22Rv1 (cell line): Measurements from ENCODE around the gene FLNB.

Experiments
- CTCF ChIP-seq: fragments of 450-650 bp; IDR thresholded peaks from 2 replicates; pipeline ENCODE4 v1.5.1; 2017; ENCODE audit warnings: mild to moderate bottlenecking
- ZFX ChIP-seq: fragments of 450-650 bp; IDR thresholded peaks from 2 replicates; pipeline ENCODE4 v1.6.1; 2017; ENCODE audit warnings: antibody characterized with exemption, borderline replicate concordance

- TF ChIP-seq CTCF: no peak
- no peak for TF ChIP-seq ZFX
Measured at GRCh38 chr3:58048301-58048700, 40.1 kb downstream of the FLNB start.
